ENCODE results near the gene ITPRIP.
A peak's percentile ranks its signal among the peaks of the same experiment; 100 is the strongest.

The ITPRIP gene

GRCh38 chr10:104340641-104341040 lies 2.4 kb upstream of the ITPRIP start:
- no peak for DNase-seq (ENCODE audit: low read depth)

- DNase-seq (ENCODE audit: low read depth) = no peak
Observed at GRCh38 chr10:104340111-104340526, 1.9 kb upstream of the ITPRIP start.

DNA sequence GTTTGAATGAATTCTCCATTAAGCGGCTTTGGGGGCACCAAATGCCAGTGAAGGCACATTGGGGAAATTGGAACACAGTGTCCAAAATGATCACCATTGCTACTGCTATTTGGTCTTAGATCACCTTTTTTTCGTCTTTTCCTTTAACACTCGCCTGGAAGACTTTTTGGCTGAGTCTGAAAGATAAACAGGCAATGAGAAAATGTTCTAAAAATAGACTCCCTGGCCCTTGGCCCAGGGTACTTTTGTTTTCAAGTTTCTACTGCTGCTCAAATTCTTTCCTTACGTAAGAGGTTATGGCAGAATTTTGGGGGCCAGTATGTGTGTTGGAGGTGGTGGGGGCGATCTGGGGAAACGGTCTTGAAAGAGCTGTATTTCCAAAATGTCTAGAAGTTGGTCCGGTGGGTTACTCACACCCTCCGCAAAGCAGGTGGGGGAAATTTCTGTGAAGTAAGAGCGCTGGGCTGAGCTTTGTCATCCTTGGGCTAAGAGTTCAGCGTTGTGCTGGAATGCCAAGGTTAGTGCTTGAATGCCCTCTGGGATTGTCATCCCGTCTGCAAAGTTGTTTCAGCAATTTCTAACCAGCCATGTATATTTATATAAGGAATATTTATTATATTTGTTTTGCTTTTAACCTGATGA lies 1.3 kb upstream of the ITPRIP start:
- no peak for DNase-seq (ENCODE audit: low read depth)

GRCh38 chr10:104337521-104337984 lies 712 bp downstream of the ITPRIP start:
- DNase-seq (ENCODE audit: low read depth) = no peak

GRCh38 chr10:104336821-104337467 lies 1.3 kb downstream of the ITPRIP start:
- DNase-seq (ENCODE audit: low read depth) = no peak

- no peak for DNase-seq (ENCODE audit: low read depth)
Observed at GRCh38 chr10:104334965-104335650, 3.2 kb downstream of the ITPRIP start.

DNA sequence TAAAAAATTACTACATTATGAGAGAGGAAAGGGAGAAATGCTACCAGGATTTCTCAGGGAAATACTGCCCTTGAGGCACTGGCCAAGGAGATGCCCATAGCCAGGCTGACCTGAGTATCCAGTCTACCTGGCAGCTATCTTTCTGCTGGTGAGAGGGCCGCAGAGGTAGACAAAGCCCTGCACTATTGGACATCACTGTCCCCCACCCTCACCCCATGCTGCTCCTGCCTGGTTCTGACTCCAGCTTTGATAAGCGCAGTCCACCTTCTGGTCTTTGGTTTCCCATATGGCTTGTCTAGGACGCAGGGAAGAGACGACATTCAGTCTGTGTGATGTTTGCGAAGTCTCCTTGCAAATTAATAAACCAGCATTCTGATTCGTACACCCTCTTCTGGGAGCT lies 3.7 kb downstream of the ITPRIP start:
- DNase-seq (ENCODE audit: low read depth) = no peak

GRCh38 chr10:104333728-104334373 lies 4.4 kb downstream of the ITPRIP start:
- no peak for DNase-seq (ENCODE audit: low read depth)

DNA sequence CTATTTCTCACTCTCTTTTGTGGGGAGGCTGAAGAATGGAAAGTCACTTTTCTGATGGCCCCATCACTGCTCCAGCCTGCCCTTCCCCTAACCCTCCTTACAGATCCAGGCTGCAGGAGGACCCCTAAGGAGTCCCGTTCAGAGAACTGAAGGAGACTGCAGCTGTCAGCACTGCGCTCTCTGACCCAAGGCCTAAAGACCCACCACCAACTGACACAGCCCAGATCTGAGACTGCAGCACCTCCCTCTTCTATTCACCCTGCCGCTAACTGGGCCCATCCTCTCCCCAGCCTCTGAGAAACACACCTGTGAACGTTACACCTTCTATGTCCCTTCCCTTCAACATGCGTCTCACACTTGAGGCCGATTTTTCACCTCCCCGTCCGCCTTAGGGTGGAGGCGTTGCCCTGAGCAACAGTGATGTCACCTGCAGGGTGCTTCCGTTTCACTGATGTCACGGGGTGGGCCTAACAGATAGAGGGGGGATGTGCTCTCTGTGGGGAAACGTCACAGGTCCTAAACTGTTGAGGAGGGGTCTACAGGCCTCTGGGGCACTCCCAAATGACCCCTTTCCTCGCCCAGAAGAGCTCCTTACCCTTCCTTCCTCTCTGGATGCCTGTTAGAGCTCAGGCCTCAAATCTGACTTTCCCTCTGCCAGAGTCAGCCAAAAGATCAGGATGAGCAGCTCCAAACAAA lies 5.1 kb downstream of the ITPRIP start:
- peak; percentile 33 for DNase-seq (ENCODE audit: low read depth)

GRCh38 chr10:104332243-104333031 lies 5.8 kb downstream of the ITPRIP start:
- no peak for DNase-seq (ENCODE audit: low read depth)

GRCh38 chr10:104331208-104331838 lies 6.9 kb downstream of the ITPRIP start:
- DNase-seq (ENCODE audit: low read depth) = no peak

DNA sequence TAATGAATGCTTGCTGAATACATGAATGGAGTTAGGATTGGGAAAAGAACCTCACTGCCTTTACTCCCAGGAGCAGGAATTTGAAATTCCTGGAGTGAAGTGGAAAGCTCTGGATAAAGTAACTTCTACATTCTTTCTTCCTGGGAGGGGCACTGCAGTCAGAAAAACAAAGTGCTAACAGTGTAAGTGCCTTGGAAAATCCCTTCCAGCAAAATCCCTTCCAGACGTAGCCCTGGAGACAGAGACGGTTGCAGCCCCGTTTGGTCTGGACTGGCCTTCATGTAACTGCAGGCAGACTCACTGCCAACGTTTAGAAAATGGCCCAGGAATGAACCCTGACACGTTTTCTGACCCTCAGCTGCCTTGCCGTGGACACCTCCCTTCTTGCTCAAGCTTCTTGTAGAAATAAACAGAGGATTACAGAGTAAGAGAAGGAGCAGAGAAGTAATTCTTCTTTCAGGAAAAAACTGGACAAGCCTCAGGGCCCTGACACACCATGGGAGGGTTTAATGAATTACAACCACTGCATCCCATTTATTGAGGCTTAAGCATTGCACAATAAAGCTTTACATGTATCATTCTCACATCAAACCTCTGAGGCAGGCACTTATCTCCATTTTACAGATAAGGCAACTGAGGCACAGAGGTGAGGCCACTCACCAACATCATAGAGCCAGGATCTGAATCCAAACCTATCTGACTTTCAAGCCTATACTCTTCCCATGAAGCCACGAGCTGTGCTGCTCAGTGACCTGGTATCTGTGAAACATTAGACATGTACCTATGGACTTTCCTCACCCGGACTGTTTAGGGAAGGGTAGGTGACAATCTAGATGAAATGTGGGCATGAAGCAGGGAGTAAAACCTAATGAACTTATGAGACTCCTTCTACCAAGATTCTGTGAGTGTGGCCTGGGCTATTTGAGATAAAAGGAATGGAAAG lies 7.8 kb downstream of the ITPRIP start:
- no peak for DNase-seq (ENCODE audit: low read depth)

DNA sequence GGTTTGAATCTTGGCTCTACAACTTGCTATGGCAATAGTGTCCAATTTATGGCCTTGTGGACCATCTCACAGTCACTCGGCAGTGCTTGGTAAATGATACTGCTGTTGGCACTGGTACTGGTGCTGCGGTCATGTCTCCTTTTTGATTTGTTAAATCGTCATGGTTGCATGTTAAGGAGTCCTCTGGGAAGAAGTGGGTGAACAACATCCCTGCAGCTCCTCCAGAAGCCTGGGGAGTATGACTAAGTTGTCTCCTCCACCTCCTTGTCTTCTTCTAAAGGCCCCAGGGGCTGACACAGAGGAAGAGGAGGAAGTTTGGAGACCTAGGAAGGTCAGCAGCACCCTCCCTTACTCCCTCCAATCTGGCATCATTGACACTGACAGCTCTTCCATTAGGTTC lies 8.5 kb downstream of the ITPRIP start:
- no peak for DNase-seq (ENCODE audit: low read depth)

DNA sequence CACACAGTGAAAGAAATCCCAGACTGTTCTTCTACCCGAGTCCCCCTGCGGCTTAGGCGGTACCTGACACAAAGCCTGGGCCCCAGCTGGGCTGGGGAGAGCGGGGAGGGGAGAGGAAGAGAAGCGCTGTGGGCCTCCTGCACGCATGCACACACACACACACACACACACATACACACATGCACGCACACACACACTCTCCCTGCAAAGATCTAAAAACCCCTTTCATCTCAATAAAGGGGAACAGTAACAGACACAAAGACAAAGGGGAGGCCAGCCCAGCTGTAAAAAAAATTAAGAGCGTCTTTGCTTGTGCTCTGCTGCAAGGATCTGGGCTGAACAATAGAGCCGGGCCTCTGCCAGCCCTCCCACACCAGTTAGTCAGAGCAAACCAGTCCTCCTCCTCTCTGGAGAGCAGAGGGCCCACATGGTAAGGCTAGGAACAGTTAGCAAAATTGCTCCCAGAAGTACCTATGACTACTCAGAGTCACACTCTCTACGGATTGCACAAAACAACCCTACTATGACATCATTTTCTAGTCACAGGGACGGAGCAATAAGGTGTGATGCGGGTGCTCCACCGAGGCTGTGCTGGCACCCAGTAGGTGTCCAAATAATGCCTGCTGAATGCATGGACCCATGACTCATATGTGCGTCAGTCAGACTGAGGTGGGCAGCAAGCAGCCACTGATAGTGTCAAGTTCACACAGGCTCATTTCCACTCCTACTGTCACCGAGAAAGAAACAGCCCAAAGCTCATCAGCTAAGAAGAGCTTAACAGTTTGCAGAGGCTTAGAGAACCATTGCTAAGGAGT lies 9.2 kb downstream of the ITPRIP start:
- DNase-seq (ENCODE audit: low read depth) = peak; percentile 49

- DNase-seq (ENCODE audit: low read depth) = no peak
Observed at GRCh38 chr10:104328646-104328895, 9.7 kb downstream of the ITPRIP start.

DNA sequence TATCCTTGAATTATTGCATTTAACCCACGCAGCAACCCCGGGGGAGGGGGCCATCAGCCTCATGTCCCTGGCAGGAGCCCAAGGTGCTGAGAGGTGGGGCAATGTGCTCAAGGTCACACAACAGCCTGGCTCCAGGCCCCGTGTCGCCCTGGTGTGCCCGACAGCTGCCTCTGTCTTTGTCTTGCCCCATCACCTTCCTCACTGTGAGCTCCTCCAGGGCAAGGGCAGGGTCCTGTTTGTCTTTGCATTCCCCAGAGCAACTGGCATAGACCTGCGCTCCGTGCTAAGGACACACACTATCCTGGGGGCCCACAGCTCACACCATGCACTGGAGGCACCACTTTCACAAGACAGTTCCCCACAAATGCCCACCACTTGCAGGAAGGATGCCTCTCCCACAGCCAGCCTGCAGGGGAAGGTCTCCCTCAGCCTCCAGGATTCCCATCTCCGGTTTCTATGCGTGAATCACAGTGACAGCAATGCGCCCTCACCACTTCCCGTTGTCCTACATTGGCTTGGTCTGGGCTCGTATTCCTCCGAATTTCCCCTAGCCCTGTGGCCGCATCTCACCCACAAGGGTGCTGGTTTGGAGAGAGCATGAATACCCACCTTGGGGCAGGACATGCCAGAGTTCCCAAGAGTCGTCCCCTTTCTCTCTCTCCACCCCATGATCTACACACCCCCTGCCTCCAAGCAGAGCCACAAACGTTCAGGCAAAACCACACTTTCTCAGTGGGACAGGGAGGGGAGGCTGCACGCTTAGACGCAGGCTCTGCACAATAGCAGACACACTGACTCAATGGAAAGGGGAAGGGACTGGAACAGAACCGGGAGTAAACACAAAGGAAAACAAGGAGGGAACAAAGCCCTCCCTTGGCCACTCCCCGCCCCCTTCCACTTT lies 10.3 kb downstream of the ITPRIP start:
- no peak for DNase-seq (ENCODE audit: low read depth)

DNA sequence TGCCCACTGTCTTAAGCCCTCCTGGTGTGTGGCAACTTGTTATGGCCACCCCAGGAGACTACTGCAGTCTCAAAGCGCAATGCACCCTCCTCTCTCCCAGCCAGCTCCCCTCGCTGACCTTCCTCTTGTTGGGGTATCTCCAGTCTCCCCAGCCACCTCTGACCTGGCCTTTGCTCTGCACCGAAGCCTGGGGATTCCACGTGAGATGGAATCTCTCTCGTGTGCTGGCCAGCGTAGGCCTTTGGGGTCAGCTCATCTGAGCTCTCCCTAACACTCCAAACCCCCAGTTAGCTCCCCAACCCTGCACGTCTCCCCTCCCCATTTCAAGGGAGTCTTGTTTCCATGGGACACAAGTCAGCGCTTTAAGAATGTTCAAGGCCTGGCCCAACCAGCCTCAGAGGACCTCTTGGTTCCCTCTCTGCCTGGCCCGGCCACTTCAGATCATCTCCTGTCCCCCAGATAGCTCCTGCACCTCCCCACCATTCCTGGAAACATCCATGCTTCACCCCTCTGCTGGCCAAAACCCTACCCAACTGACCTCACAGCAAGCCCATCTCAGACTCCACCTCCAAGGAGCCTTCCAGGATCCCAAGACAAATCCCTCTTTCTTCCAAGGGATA lies 11.2 kb downstream of the ITPRIP start:
- DNase-seq (ENCODE audit: low read depth) = no peak

Measured in activated T-helper 1 cell treated with Interleukin-2 at 50 U/mL for 16 hours (primary cell).